GM12874 (cell line): ENCODE data around the gene SH3GL2.

Source experiments
- TF ChIP-seq, protein P1 (sequence below): IDR thresholded peaks from 2 replicates; pipeline ENCODE4 v1.5.1; 2011; ENCODE audit warnings: low read depth, mild to moderate bottlenecking, control low read depth, low read length, moderate library complexity; ENCODE audit not compliant: insufficient read depth

The SH3GL2 gene

DNA sequence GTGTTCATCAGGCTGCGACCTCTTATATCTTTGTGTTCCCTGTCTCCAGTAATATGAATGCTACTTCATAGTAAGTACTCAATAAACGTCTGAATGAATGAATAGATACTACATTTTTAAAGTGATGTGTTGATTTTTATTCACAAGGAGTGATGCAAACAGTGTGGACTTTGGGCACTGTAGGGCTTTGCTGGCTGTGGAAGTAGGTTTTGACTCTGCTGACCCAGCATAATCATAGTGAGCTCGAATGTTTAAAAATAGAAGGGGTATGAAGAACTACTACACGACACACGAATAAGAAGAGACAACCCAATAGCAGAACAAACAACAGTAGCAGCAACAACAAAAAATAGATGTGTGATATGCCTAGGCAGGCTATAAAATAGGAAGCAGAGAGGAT lies 147.4 kb downstream of the SH3GL2 start:
- TF ChIP-seq, protein P1, sequence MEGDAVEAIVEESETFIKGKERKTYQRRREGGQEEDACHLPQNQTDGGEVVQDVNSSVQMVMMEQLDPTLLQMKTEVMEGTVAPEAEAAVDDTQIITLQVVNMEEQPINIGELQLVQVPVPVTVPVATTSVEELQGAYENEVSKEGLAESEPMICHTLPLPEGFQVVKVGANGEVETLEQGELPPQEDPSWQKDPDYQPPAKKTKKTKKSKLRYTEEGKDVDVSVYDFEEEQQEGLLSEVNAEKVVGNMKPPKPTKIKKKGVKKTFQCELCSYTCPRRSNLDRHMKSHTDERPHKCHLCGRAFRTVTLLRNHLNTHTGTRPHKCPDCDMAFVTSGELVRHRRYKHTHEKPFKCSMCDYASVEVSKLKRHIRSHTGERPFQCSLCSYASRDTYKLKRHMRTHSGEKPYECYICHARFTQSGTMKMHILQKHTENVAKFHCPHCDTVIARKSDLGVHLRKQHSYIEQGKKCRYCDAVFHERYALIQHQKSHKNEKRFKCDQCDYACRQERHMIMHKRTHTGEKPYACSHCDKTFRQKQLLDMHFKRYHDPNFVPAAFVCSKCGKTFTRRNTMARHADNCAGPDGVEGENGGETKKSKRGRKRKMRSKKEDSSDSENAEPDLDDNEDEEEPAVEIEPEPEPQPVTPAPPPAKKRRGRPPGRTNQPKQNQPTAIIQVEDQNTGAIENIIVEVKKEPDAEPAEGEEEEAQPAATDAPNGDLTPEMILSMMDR: no peak

DNA sequence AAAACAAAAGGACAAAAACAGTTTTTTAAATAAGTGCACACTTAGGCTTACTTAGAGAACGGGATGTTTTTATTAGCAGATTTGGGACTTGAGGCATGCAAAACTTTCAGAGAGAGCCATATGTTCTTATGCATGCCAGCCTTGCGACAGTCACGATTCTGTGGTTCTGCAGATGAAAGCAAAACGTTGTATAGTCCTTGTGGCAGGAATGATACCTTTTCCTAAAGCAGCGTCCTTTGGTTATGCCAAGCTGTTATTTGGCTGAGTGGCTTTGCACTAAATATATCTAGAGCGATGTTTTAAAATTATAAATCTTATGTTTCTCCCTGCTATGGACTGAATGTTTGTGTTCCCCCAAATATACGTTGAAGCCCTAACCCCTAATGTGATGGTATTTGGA lies 152.0 kb downstream of the SH3GL2 start:
- TF ChIP-seq, protein P1: no peak

DNA sequence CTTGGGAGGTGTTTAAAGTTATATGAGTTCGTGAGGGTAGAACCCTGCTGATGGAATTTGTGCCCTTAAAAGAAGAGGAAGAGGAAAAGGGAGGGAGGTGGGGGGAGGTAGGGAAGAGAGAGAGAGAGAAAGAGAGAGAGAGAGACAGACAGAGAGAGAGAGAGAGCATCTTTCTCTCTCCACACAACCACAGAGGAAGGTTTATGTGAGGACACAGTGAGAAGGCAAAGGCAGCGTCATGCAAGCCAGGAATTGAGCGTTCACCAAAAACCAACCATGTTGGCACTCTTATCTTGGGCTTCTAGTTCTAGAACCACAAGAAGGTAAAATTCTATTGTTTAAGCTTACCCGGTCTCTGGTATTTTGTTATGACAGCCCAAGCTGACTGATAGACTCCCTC lies 152.4 kb downstream of the SH3GL2 start:
- TF ChIP-seq, protein P1: no peak

DNA sequence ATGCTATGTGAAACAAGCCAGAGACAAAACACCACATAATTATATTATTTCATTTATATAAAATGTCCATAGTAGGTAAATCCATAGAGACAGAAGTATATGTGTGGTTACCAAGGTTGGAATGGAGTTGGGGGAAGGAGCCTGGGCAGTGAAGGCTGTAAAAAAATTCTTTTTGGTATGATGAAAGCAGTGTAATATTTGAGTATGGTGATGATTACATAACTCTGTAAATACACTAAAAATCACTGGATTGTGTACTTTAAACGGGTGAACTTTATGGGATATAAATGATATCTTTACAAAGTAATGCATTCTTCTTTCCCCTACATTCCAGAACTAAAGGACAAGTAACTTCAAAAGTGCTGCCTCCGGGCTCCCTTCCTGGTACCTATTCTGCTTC lies 155.8 kb downstream of the SH3GL2 start:
- TF ChIP-seq, protein P1: no peak

DNA sequence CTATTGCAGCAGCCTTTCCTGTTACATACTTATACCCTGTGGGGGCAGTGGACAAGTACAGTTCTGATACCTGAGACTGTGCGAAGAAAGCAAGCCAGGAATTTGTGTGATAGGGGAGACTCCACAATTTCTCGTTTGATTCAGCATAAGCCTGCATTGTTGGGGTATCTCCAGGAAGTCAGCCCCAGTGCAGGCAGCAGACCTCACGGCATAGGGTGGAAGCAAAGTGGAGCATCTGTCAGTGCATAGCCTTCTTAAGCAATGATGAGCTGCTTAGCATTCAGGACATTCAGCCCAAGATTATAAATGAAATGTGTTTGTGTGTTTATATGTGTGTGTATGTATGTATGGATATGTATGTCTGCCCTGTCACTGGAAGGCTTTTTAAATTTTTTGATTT lies 157.0 kb downstream of the SH3GL2 start:
- TF ChIP-seq, protein P1: no peak

DNA sequence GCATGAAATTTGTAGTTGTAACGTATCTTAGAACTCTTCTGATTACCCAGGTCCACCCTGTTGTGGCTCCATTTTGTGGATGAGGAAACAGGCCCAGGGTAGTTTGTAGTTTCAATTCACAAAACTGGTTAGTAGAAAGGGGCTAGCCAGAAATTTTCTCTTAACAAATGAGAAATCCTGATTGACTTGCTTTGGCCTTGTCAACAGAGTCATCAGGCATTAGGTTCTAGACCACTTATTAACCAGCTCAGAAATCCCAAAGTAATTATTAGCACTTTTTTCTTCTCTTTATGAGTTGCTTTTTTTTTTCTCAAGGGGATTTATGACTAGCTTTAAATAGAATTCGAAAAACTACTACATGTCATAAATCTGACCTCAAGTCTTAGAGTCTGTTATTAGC lies 160.2 kb downstream of the SH3GL2 start:
- TF ChIP-seq, protein P1: no peak

DNA sequence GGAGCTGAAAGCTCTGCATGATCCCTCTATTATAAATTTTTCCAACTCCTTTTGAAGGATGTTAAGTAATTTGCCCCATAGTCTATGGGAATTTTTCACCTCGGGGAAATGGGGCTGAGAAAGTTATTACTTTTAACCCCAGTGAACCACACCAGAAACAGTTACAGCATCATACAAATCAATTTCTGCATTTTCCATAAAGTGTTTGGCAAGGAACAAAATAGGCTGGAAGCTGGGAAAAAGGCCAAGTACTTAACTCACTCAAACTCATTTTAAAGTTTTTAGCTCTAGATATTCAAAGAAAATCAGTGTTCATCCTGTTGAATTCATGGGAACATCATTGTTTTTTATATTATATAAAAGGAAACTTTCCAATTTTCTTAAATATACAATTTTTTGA lies 160.9 kb downstream of the SH3GL2 start:
- TF ChIP-seq, protein P1: no peak

DNA sequence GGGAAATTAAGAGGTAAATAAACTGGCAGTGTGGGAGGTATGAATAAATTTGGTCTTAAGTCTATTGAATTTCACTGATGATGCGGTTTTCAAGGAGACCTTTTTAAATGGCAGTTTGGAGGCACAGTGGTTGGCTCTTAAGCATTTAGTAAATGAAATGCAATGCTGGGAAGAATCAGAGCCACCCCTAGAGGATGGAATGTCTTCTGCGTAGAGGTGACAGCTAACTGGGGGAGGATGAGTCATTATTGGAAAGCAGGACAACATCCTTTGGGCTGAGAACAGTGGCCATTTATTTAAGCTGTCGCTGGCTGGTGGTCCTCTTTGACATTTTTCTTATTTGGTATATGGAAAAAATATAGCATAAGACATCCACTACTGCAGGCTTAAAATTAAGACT lies 163.2 kb downstream of the SH3GL2 start:
- TF ChIP-seq, protein P1: no peak
